GM12864 (cell line): ENCODE data around the gene PCGF3.
"Not testable (repeated sequence)": the region's sequence is repeated elsewhere in the genome, so short reads cannot be mapped to it uniquely, and the experiment has no call there.

Experiments used
- DNase-seq: peaks from one replicate; pipeline ENCODE4 v3.0.0-alpha.2; 2011; ENCODE audit warnings: low read depth
- H3K4me3 ChIP-seq: 2 replicates; pipeline ENCODE4 v1.5.1; 2011; ENCODE audit warnings: mild to moderate bottlenecking, low read depth, low read length, control low read depth
- CTCF ChIP-seq: IDR thresholded peaks from 2 replicates; pipeline ENCODE4 v1.5.1; 2011; ENCODE audit warnings: low read depth, mild to moderate bottlenecking, moderate library complexity, low read length, control low read depth, inconsistent platforms; ENCODE audit errors: missing control alignments

PCGF3 gene

GRCh38 chr4:704198-704891, 1.3 kb upstream of the PCGF3 start:
- no peak for DNase-seq
- no peak for TF ChIP-seq CTCF
- H3K4me3 ChIP-seq = no peak overlapping the region

- DNase-seq = no peak
- H3K4me3 ChIP-seq = peak overlapping the region; percentile 48; the same call in 1 of the 2 replicates
- no peak for TF ChIP-seq CTCF
Observed at GRCh38 chr4:704971-705277, 708 bp upstream of the PCGF3 start.

GRCh38 chr4:706083-706633, 526 bp downstream of the PCGF3 start:
- not testable (repeated sequence) for DNase-seq
- peak overlapping the region; percentile 98 for H3K4me3 ChIP-seq

- DNase-seq = no peak
- TF ChIP-seq CTCF = no peak
- H3K4me3 ChIP-seq = peak overlapping the region; percentile 98
Observed at GRCh38 chr4:706834-707598, 1.4 kb downstream of the PCGF3 start.

GRCh38 chr4:707929-708630, 2.4 kb downstream of the PCGF3 start:
- no peak for DNase-seq
- no peak for TF ChIP-seq CTCF
- H3K4me3 ChIP-seq = no peak overlapping the region

- no peak for TF ChIP-seq CTCF
- no peak overlapping the region for H3K4me3 ChIP-seq
- DNase-seq = no peak
Observed at GRCh38 chr4:708631-708933, 3.0 kb downstream of the PCGF3 start.

GRCh38 chr4:709348-709747, 3.7 kb downstream of the PCGF3 start:
- H3K4me3 ChIP-seq = no peak overlapping the region
- no peak for TF ChIP-seq CTCF
- DNase-seq = no peak
